Endothelial cell of coronary artery (primary cell): Measurements from ENCODE around the gene ROS1. TPM values are rescaled to one million over a fixed set of nuclear protein-coding genes. Genes with fewer than 3 reads are reported as not detected.

Source experiments
- total RNA-seq: library from RNA; depleted of rRNA; stranded (reverse); fragments of >200 nt; gene quantifications from 2 replicates; pipeline ENCODE4 v1.2.3, GENCODE V29; 2014

Gene ROS1
- under 0.01 TPM in 1 of 2 replicates, not detected in the other for total RNA-seq

DNA sequence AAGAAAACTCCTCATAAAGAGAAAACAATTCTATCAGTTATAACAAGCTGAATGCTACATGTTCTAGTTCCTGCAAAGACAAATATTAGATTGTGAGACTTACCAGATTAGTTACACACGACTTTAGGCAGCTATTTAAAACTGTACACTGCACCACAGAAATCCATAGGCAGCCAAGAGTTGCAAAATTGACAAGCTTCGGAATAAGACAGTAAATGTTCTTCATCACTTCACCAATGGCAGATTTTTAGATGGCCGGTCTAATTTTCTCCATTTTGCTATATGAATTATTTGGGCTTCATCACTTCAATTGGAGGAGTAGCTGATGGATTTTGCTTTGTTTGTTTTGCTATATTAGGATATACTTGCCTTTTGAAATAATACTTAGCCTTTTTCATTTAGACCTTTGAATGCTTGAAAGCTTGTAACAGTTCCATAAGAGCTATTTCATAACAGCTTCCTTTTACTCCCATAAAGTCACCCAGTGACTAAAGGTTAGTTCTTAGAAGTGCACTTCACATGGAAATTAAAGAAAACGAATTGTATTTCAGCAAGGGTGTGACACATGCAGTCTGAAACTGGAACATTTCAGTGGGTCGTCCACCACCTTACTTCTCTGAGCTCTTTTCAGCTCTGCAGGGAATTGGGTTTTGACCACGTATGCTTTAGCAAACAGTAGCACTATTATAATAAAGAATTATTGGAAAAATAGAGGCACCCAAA is at the start of gene ROS1:
Gene ROS1, minus strand, starts transcription at position 512 of the 723 bp plus-strand sequence. Its CDS starts 286 bp downstream, at position 226.

DNA sequence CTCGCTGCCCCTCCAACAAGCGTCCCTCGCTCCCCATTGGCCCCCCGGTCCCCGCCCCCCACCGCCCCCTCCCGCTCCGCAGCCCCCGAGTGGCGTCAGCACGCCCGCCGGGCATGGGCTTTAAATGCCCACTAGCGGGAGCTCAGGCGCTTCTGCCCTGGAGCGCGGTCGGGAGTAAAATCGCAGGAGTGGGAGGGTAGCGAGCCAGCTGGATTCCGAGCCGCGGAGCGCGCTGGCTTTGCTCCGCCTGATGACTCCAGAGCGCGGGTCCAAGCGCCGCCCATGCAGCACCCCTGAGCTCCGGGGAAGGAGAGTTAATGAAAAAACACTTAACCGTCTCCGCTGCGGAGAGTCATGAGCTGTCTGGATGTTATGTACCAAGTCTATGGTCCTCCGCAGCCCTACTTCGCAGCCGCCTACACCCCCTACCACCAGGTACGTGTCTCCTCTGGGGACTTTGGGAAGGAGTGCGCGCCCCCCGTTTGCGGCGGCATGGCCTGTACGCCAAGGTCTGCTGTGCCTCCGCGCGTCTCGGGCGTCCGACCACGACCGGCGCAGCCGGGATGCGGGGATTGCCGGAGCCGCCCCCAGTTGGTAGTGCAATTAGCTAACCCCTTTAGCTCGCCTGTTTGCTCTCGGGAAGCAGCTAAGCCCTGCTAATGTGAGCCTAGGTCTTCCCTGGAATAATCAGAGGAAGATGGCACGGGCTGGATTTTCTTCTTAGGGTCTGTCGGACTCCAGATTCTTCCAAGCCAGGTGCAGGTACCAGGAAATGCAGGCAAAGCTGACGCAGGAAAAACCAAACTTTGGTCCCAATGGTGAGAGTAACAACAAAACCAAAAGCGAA is 160.1 kb downstream of the ROS1 start, which contains the start of gene VGLL2:
Gene VGLL2, plus strand, starts transcription at position 149 of the 847 bp plus-strand sequence. Its CDS starts 206 bp downstream, at position 355.

Other genes starting within 250 kb of the ROS1 start
- gene VGLL2, start 160.4 kb downstream of the ROS1 start, total RNA-seq: not detected in 2 replicates
- 37.0 and 37.7 TPM in 2 replicates for gene DCBLD1, start 56.7 kb upstream of the ROS1 start, total RNA-seq
- 25.1 and 33.1 TPM in 2 replicates for gene GOPC, start 176.6 kb upstream of the ROS1 start, total RNA-seq
- gene NUS1, start 249.5 kb upstream of the ROS1 start, total RNA-seq: 14.3 and 18.0 TPM in 2 replicates